HEK293 (cell line): ENCODE data around the gene RAD21L1.

Source experiments
- BCL6B ChIP-seq: fragments of 450-650 bp; formaldehyde crosslinking; IDR thresholded peaks from 2 replicates; pipeline ENCODE4 v1.5.1; 2017; ENCODE audit warnings: missing biosample characterization, missing genetic modification characterization
- CTCF ChIP-seq: fragments of 450-650 bp; formaldehyde crosslinking; IDR thresholded peaks from 2 replicates; pipeline ENCODE4 v1.5.1; 2016; ENCODE audit warnings: missing biosample characterization, missing genetic modification characterization
- GLI4 ChIP-seq: fragments of 450-650 bp; formaldehyde crosslinking; IDR thresholded peaks from 2 replicates; pipeline ENCODE4 v1.5.1; 2016; ENCODE audit warnings: missing biosample characterization, missing genetic modification characterization
- HIC1 ChIP-seq: fragments of 450-650 bp; formaldehyde crosslinking; IDR thresholded peaks from 2 replicates; pipeline ENCODE4 v1.5.1; 2016; ENCODE audit warnings: missing biosample characterization, missing genetic modification characterization
- KLF1 ChIP-seq: fragments of 450-650 bp; formaldehyde crosslinking; IDR thresholded peaks from 2 replicates; pipeline ENCODE4 v1.5.1; 2016; ENCODE audit warnings: missing biosample characterization, missing genetic modification characterization
- PATZ1 ChIP-seq: fragments of 450-650 bp; formaldehyde crosslinking; IDR thresholded peaks from 2 replicates; pipeline ENCODE4 v1.5.1; 2016; ENCODE audit warnings: missing biosample characterization, missing genetic modification characterization
- SCRT1 ChIP-seq: fragments of 450-650 bp; formaldehyde crosslinking; IDR thresholded peaks from 2 replicates; pipeline ENCODE4 v1.5.1; 2016; ENCODE audit warnings: missing biosample characterization, missing genetic modification characterization, borderline replicate concordance
- SP3 ChIP-seq: fragments of 450-650 bp; formaldehyde crosslinking; IDR thresholded peaks from 2 replicates; pipeline ENCODE4 v1.5.1; 2016; ENCODE audit warnings: missing biosample characterization, missing genetic modification characterization
- TSHZ1 ChIP-seq: fragments of 450-650 bp; formaldehyde crosslinking; IDR thresholded peaks from 2 replicates; pipeline ENCODE4 v1.5.1; 2016; ENCODE audit warnings: missing biosample characterization, missing genetic modification characterization, borderline replicate concordance
- ZBTB21 ChIP-seq: fragments of 450-650 bp; formaldehyde crosslinking; IDR thresholded peaks from 2 replicates; pipeline ENCODE4 v1.5.1; 2017; ENCODE audit warnings: missing biosample characterization, missing genetic modification characterization
- ZBTB26 ChIP-seq: fragments of 450-650 bp; formaldehyde crosslinking; optimal IDR thresholded peaks from 2 replicates; pipeline ENCODE3; 2016; ENCODE audit warnings: missing biosample characterization, mild to moderate bottlenecking, missing genetic modification characterization
- ZBTB7A ChIP-seq: fragments of 450-650 bp; formaldehyde crosslinking; IDR thresholded peaks from 2 replicates; pipeline ENCODE4 v1.5.1; 2016; ENCODE audit warnings: low read depth, missing biosample characterization, missing genetic modification characterization
- ZEB2 ChIP-seq: fragments of 450-650 bp; formaldehyde crosslinking; IDR thresholded peaks from 2 replicates; pipeline ENCODE4 v1.5.1; 2016; ENCODE audit warnings: missing biosample characterization, missing genetic modification characterization
- ZFP41 ChIP-seq: fragments of 450-650 bp; formaldehyde crosslinking; IDR thresholded peaks from 2 replicates; pipeline ENCODE4 v1.5.1; 2016; ENCODE audit warnings: missing biosample characterization, missing genetic modification characterization, borderline replicate concordance
- ZNF266 ChIP-seq: fragments of 450-650 bp; formaldehyde crosslinking; IDR thresholded peaks from 2 replicates; pipeline ENCODE4 v1.5.1; 2016; ENCODE audit warnings: missing biosample characterization, missing genetic modification characterization, low read depth
- ZNF335 ChIP-seq: fragments of 450-650 bp; formaldehyde crosslinking; conservative IDR thresholded peaks from 2 replicates; pipeline ENCODE4 v1.5.1; 2016; ENCODE audit warnings: missing biosample characterization, missing genetic modification characterization
- ZNF398 ChIP-seq: fragments of 450-650 bp; formaldehyde crosslinking; IDR thresholded peaks from 2 replicates; pipeline ENCODE4 v1.5.1; 2017; ENCODE audit warnings: missing biosample characterization, missing genetic modification characterization
- ZNF629 ChIP-seq: fragments of 450-650 bp; formaldehyde crosslinking; IDR thresholded peaks from 2 replicates; pipeline ENCODE4 v1.5.1; 2017; ENCODE audit warnings: missing biosample characterization, missing genetic modification characterization
- ZNF692 ChIP-seq: fragments of 450-650 bp; formaldehyde crosslinking; IDR thresholded peaks from 2 replicates; pipeline ENCODE4 v1.5.1; 2016; ENCODE audit warnings: missing biosample characterization, missing genetic modification characterization
- ZNF777 ChIP-seq: fragments of 450-650 bp; formaldehyde crosslinking; IDR thresholded peaks from 2 replicates; pipeline ENCODE4 v1.5.1; 2017; ENCODE audit warnings: missing biosample characterization, missing genetic modification characterization, borderline replicate concordance
- ZNF830 ChIP-seq: fragments of 450-650 bp; IDR thresholded peaks from 2 replicates; pipeline ENCODE4 v1.5.0; 2018; ENCODE audit warnings: missing biosample characterization, missing genetic modification characterization, low read depth, mild to moderate bottlenecking, moderate library complexity

Gene RAD21L1

GRCh38 chr20:1225783-1226654, at the start of gene RAD21L1 (continued):
- TF ChIP-seq ZNF398 (tag by site-specific recombination), result peak; percentile 74
- TF ChIP-seq ZBTB26 (tag by site-specific recombination), result peak; percentile 48
- no peak for TF ChIP-seq ZNF629 (tag by site-specific recombination)
- peak; percentile 86 for TF ChIP-seq ZNF335 (tag by site-specific recombination)
- TF ChIP-seq ZBTB7A (tag by site-specific recombination), result peak; percentile 25; the same call in 1 of the 2 replicates
- 0 out of 2 replicates have a peak, but pooled peaks have one; percentile 54 for TF ChIP-seq ZEB2 (tag by site-specific recombination)
- TF ChIP-seq TSHZ1, result no peak
- TF ChIP-seq ZNF266 (tag by site-specific recombination), result no peak
- peak; percentile 78 for TF ChIP-seq KLF1 (tag by site-specific recombination)
- TF ChIP-seq ZBTB21 (tag by site-specific recombination), result no peak
- TF ChIP-seq SCRT1 (tag by site-specific recombination), result no peak
- peak; percentile 47; the same call in 1 of the 2 replicates for TF ChIP-seq ZNF777 (tag by site-specific recombination)
- no peak for TF ChIP-seq ZNF830 (tag by site-specific recombination)
- TF ChIP-seq HIC1 (tag by site-specific recombination), result 0 out of 2 replicates have a peak, but pooled peaks have one; percentile 20
- no peak for TF ChIP-seq ZFP41 (tag by site-specific recombination)
- TF ChIP-seq ZNF692 (tag by site-specific recombination), result 0 out of 2 replicates have a peak, but pooled peaks have one; percentile 69
- peak; percentile 66 for TF ChIP-seq PATZ1
- TF ChIP-seq SP3 (tag by site-specific recombination), result peak; percentile 62
- no peak for TF ChIP-seq GLI4 (tag by site-specific recombination)
- no peak for TF ChIP-seq BCL6B
- 0 out of 2 replicates have a peak, but pooled peaks have one; percentile 8 for TF ChIP-seq CTCF (tag by site-specific recombination)
